ENCODE results near the gene COL6A2. TPM values are rescaled to one million over a fixed set of nuclear protein-coding genes. Genes with fewer than 3 reads are reported as not detected.

The COL6A2 gene
- total and polyA plus RNA-seq, 2 of the 13 experiments (the other 11 are each of a cell fraction or from before 2014, with no cell fraction given): 0.07 to 0.41 TPM

DNA sequence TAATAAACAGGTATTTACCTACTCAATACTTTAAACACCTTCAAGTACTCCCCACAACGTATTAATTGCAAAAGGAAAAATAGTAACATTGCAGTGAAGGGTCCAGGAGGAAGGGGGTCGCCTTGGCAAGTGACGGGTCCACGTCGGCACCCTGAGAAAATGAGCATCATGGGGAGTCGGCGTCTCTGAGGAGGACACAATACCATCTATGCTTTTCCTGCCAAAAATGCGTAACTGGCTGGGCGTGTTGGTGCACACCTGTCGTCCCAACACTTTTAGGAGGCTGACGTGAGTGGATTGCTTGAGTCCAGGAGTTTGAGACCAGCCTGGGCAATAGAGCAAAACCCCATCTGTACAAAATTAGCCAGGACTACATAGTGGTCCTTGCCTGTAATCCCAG is 50.2 kb downstream of the COL6A2 start (continued):
- TF ChIP-seq PLSCR1 (CRISPR knock-in tag; IDR thresholded peaks at IDR 0.05; ENCODE audit: borderline replicate concordance) (no peak), ETV5 (CRISPR knock-in tag; IDR thresholded peaks at IDR 0.05; ENCODE audit: borderline replicate concordance) (no peak), ZBTB7B (CRISPR knock-in tag; IDR thresholded peaks at IDR 0.05) (no peak), DDIT3 (CRISPR knock-in tag; IDR thresholded peaks at IDR 0.05) (no peak), ERF (CRISPR knock-in tag; IDR thresholded peaks at IDR 0.05) (no peak), U2AF1 (optimal IDR thresholded peaks at IDR 0.05; ENCODE audit: low read depth, low read length) (no peak), ZNF549 (CRISPR knock-in tag; IDR thresholded peaks at IDR 0.05) (no peak)

DNA sequence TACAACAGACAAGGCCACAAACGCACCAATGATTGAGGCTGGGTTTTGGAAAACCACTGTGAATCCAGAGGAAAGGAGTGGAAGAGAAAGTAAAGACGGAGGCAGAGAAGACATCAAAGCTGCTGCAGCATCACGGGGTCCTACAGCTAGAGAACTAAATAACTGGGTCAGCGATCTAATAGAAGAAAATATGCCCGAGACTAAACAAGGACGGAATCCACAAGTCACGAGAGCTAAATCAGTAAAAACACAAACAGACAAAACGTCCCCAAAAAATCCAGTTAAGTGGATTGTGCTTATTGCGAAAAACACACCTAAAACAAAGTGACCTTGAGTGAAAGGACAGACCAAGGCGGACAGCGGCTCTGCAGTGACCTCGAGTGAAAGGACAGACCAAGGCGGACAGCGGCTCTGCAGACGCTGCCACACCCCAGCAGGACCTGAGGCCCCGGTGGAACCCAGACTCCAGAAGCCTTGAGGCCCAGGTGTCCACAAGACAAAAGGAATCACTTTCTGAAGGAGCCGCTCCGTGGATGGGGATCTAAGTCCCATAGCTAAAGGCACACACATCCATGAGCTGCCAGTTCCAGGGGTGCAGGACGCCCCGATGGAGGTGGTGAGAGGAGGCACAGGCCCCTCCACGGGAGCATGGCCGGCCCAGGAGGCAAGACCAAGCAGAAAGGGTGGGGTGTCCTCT is 51.4 kb downstream of the COL6A2 start:
- in situ Hi-C loops (cut with HindIII; ENCODE audit: extremely low pct_ligation_motif_present, low pct_unique_long_range_greater_than_20kb) (no loop called here), intact Hi-C loops (cut with micrococcal nuclease; ENCODE audit: unreplicated experiment) (loop anchor here (5.0 kb wide), 2 partner anchors 173 to 177 kb away; partner anchors contain the start of genes C21orf58 and PCNT)
- DNase-seq (ENCODE audit: low spot score): peak; percentile 30
- Histone ChIP-seq H3K27ac (ENCODE audit: extremely low read length, insufficient read depth, low read length) (no peak overlapping the region), H3K27me3 (ENCODE audit: control insufficient read depth in 1 of 2, insufficient read depth in 2 of 2, low read length in 2 of 2) (no peaks in the 10 kb centered on the region; a peak in 1 of 5 replicates), H4K20me1 (ENCODE audit: insufficient read depth, low read length) (peaks cover 9% of the 10 kb centered on the region; the same call in 1 of the 2 replicates), H3K4me3 (replicated peaks in 1 of 3; ENCODE audit: insufficient read depth in 1 of 3, low read depth in 2 of 3, low read length in 3 of 3) (no peak overlapping the region; a peak in 1 of 6 replicates), H3K79me2 (ENCODE audit: insufficient read depth, low read length) (peaks cover 12% of the 10 kb centered on the region), H2AFZ (ENCODE audit: low read length) (no peak overlapping the region), H3K36me3 (replicated peaks in 1 of 2; ENCODE audit: control insufficient read depth in 1 of 2, insufficient read depth in 2 of 2, low read length in 2 of 2) (peaks cover 4 to 27% of the 10 kb centered on the region in 2 experiments; a peak in 4 of 5 replicates), H3K4me2 (ENCODE audit: low read depth, low read length) (no peak overlapping the region), H3K4me1 (ENCODE audit: insufficient read depth, low read length) (peaks cover 55% of the 10 kb centered on the region), H3K9ac (ENCODE audit: insufficient read depth, low read depth, low read length) (no peak overlapping the region), H3K9me3 (ENCODE audit: low read length) (no peaks in the 10 kb centered on the region)
- no peak for ATAC-seq
- 68% methylated on average over 20 of the region's 22 CpGs for WGBS (ENCODE audit: low lambda C conversion rate)
- FAIRE-seq: peak; percentile 47
- ChIA-PET CTCF (ENCODE audit: low intra/inter-chr PET ratio, low total read pairs) (no interaction called here), POLR2A (no interaction called here)
- BruUV-seq (replicated peaks): no TSS peak
- TF ChIP-seq, protein P1, sequence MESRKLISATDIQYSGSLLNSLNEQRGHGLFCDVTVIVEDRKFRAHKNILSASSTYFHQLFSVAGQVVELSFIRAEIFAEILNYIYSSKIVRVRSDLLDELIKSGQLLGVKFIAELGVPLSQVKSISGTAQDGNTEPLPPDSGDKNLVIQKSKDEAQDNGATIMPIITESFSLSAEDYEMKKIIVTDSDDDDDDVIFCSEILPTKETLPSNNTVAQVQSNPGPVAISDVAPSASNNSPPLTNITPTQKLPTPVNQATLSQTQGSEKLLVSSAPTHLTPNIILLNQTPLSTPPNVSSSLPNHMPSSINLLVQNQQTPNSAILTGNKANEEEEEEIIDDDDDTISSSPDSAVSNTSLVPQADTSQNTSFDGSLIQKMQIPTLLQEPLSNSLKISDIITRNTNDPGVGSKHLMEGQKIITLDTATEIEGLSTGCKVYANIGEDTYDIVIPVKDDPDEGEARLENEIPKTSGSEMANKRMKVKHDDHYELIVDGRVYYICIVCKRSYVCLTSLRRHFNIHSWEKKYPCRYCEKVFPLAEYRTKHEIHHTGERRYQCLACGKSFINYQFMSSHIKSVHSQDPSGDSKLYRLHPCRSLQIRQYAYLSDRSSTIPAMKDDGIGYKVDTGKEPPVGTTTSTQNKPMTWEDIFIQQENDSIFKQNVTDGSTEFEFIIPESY (CRISPR knock-in tag; IDR thresholded peaks at IDR 0.05): peak; percentile 99
- TF ChIP-seq THYN1 (CRISPR knock-in tag; IDR thresholded peaks at IDR 0.05; ENCODE audit: borderline replicate concordance, low read depth): no peak
- no peak for TF ChIP-seq ZNF207 (IDR thresholded peaks at IDR 0.05; ENCODE audit: borderline replicate concordance)
- TF ChIP-seq, protein P2, sequence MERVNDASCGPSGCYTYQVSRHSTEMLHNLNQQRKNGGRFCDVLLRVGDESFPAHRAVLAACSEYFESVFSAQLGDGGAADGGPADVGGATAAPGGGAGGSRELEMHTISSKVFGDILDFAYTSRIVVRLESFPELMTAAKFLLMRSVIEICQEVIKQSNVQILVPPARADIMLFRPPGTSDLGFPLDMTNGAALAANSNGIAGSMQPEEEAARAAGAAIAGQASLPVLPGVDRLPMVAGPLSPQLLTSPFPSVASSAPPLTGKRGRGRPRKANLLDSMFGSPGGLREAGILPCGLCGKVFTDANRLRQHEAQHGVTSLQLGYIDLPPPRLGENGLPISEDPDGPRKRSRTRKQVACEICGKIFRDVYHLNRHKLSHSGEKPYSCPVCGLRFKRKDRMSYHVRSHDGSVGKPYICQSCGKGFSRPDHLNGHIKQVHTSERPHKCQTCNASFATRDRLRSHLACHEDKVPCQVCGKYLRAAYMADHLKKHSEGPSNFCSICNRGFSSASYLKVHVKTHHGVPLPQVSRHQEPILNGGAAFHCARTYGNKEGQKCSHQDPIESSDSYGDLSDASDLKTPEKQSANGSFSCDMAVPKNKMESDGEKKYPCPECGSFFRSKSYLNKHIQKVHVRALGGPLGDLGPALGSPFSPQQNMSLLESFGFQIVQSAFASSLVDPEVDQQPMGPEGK (CRISPR knock-in tag; IDR thresholded peaks at IDR 0.05): peak; percentile 16; the same call in 1 of the 2 replicates
- TF ChIP-seq BORCS8-MEF2B (CRISPR knock-in tag; IDR thresholded peaks at IDR 0.05): no peak
- no peak for TF ChIP-seq ZNF782 (CRISPR knock-in tag; IDR thresholded peaks at IDR 0.05; ENCODE audit: borderline replicate concordance)
- no peak for TF ChIP-seq DNMT3B (CRISPR knock-in tag; conservative IDR thresholded peaks at IDR 0.05)
- TF ChIP-seq ZNF20 (CRISPR knock-in tag; IDR thresholded peaks at IDR 0.05): no peak
- no peak for TF ChIP-seq NCOR1 (IDR thresholded peaks at IDR 0.05; ENCODE audit: borderline replicate concordance, low read length)
- no peak for TF ChIP-seq SSRP1 (CRISPR knock-in tag; IDR thresholded peaks at IDR 0.05)
